Breast epithelium (tissue), 4 donors: ENCODE results near the gene KHDC4. TPM values are rescaled to one million over a fixed set of nuclear protein-coding genes. Genes with fewer than 3 reads are reported as not detected.

Source experiments
- DNase-seq, 2 donors: peaks; one replicate each; pipeline ENCODE4 v3.0.0-alpha.2; 2019; ENCODE audit warnings: low spot score in 2 of 2
- H3K27ac ChIP-seq, 2 donors: fragments of 200-600 bp; sonication (generic) in 1 of 2; one replicate each; pipeline ENCODE4 v1.5.1; 2016 to 2019; ENCODE audit warnings: mild to moderate bottlenecking in 1 of 2
- H3K27me3 ChIP-seq, 2 donors: fragments of 200-600 bp; sonication (generic) in 1 of 2; one replicate each; pipeline versions ENCODE4 v1.5.1 to v1.6.0; 2017 to 2019; ENCODE audit warnings: control low read depth in 1 of 2, mild to moderate bottlenecking in 1 of 2
- H3K36me3 ChIP-seq: fragments of 200-600 bp; one replicate; pipeline ENCODE4 v1.5.1; 2019
- H3K4me1 ChIP-seq, 2 donors: fragments of 200-600 bp; sonication (generic); one replicate each; pipeline ENCODE4 v1.5.1; 2016 to 2019; ENCODE audit warnings: control low read depth in 1 of 2
- H3K4me3 ChIP-seq, 3 donors: fragments of 200-600 bp; sonication (generic); 1 replicate in 2 of 3; 2 replicates in 1 of 3; pipeline ENCODE4 v1.5.1; 2016 to 2019; ENCODE audit warnings: mild to moderate bottlenecking in 3 of 3, moderate library complexity in 2 of 3
- H3K9me3 ChIP-seq, 2 donors: fragments of 200-600 bp; sonication (generic) in 1 of 2; one replicate each; pipeline ENCODE4 v1.5.1; 2016 to 2019; ENCODE audit warnings: control low read depth in 1 of 2
- POLR2A ChIP-seq: fragments of 450-650 bp; IDR thresholded peaks from one replicate; pipeline ENCODE4 v1.6.1; 2016; ENCODE audit warnings: antibody characterized with exemption, mild to moderate bottlenecking, moderate library complexity
- POLR2AphosphoS5 ChIP-seq, 3 donors: sonication (generic); formaldehyde crosslinking; IDR thresholded peaks; one replicate each; pipeline ENCODE4 v1.6.1; 2017; ENCODE audit warnings: antibody characterized with exemption in 3 of 3
- intact Hi-C: fragments of 100-400 bp; cut with DNase I; formaldehyde crosslinking; loops from one replicate; pipeline ENCODE4 v1.15.1; 2023; ENCODE audit warnings: low total_unique reads
- total RNA-seq, 3 donors: library from RNA; depleted of rRNA; stranded (reverse); fragments of >200 nt; gene quantifications; one replicate each; pipeline ENCODE4 v1.1.0, GENCODE V29; 2016
- TF ChIP-seq, protein P1 (sequence below), 3 donors: fragments of 450-650 bp; IDR thresholded peaks; one replicate each; pipeline ENCODE4 v1.5.1; 2016 to 2017; ENCODE audit warnings: antibody characterized with exemption in 3 of 3, mild to moderate bottlenecking in 3 of 3, moderate library complexity in 3 of 3

The KHDC4 gene
- total RNA-seq, 3 donors from 2014 or later, result 52.0 to 81.5 (median 64.2) TPM

DNA sequence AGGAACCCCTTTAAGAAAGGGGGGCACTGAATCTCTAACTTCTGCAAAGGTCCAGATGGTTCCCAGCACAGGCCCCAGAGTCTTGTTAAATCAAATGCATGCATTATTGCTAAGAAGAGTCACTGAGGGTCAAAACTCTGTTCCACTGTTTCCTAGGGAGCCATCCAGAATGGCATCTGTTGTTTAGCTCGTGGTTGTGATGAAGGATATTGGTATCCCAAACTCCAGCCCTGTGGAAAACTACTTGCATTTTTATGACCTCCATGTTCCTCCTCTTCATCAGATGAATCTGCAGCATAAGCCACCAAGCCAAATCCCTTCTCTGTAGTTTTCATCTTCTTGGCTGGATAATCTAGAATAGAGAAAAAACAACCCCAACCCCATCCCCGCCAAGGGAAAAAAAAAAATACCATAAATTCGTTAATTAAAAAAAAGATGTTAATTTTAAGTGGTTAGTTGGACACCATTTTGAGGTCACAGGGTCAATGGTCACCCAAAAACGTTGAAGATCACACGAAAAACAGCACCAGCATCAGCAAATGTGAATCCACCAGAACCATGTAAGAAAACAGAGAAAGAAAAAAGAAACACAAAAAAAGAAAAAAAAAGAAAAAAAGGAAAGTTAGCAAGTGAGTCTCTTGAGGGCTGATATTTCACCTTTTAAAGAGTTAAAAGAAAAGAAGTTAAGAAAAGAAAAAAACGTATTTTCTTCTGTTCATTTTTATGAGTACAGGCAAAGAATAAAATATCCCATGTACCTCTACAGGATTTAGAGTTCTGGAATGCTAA, 20.1 kb downstream of the KHDC4 start:
- no peak overlapping the region for H3K27ac ChIP-seq
- no peaks in the 10 kb centered on the region for H3K27me3 ChIP-seq
- no peaks in the 10 kb centered on the region for H3K9me3 ChIP-seq
- no peak for TF ChIP-seq POLR2AphosphoS5 (IDR thresholded peaks at IDR 0.05)
- no peak for TF ChIP-seq POLR2A
- TF ChIP-seq, protein P1, sequence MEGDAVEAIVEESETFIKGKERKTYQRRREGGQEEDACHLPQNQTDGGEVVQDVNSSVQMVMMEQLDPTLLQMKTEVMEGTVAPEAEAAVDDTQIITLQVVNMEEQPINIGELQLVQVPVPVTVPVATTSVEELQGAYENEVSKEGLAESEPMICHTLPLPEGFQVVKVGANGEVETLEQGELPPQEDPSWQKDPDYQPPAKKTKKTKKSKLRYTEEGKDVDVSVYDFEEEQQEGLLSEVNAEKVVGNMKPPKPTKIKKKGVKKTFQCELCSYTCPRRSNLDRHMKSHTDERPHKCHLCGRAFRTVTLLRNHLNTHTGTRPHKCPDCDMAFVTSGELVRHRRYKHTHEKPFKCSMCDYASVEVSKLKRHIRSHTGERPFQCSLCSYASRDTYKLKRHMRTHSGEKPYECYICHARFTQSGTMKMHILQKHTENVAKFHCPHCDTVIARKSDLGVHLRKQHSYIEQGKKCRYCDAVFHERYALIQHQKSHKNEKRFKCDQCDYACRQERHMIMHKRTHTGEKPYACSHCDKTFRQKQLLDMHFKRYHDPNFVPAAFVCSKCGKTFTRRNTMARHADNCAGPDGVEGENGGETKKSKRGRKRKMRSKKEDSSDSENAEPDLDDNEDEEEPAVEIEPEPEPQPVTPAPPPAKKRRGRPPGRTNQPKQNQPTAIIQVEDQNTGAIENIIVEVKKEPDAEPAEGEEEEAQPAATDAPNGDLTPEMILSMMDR (IDR thresholded peaks at IDR 0.05), result no peak
- H3K4me1 ChIP-seq, result no peaks in the 10 kb centered on the region
- no peak for DNase-seq
- H3K4me3 ChIP-seq, result no peak overlapping the region
- peaks cover 8% of the 10 kb centered on the region for H3K36me3 ChIP-seq
- intact Hi-C loops, result no loop called here

DNA sequence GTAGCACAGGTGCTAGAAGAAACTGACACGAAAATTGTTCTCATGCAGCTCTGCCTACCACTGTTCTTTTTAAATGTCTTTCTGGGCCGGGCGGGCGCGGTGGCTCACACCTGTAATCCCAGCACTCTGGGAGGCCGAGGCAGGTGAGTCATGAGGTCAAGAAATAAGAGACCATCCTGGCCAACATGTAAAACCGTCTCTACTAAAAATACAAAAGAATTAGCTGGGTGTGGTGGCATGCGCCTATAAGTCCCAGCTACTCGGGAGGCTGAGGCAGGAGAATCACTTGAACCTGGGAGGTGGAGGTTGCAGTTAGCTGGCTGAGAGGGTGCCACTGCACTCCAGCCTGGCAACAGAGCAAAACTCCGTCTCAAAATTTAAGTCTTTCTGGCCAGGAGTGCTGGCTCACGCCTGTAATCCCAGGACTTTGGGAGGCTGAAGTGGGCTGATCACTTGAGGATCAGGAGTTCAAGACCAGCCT, 22.1 kb downstream of the KHDC4 start:
- H3K36me3 ChIP-seq, result no peaks in the 10 kb centered on the region
- peak overlapping the region; percentile 96 to 97 for H3K27ac ChIP-seq
- intact Hi-C loops, result no loop called here
- no peaks in the 10 kb centered on the region for H3K9me3 ChIP-seq
- no peak for TF ChIP-seq POLR2AphosphoS5 (IDR thresholded peaks at IDR 0.05)
- TF ChIP-seq, protein P1 (IDR thresholded peaks at IDR 0.05), result no peak
- no peak for TF ChIP-seq POLR2A
- DNase-seq, result no peak
- no peaks in the 10 kb centered on the region for H3K27me3 ChIP-seq
- H3K4me1 ChIP-seq, result no peaks in the 10 kb centered on the region
- no peak overlapping the region for H3K4me3 ChIP-seq

DNA sequence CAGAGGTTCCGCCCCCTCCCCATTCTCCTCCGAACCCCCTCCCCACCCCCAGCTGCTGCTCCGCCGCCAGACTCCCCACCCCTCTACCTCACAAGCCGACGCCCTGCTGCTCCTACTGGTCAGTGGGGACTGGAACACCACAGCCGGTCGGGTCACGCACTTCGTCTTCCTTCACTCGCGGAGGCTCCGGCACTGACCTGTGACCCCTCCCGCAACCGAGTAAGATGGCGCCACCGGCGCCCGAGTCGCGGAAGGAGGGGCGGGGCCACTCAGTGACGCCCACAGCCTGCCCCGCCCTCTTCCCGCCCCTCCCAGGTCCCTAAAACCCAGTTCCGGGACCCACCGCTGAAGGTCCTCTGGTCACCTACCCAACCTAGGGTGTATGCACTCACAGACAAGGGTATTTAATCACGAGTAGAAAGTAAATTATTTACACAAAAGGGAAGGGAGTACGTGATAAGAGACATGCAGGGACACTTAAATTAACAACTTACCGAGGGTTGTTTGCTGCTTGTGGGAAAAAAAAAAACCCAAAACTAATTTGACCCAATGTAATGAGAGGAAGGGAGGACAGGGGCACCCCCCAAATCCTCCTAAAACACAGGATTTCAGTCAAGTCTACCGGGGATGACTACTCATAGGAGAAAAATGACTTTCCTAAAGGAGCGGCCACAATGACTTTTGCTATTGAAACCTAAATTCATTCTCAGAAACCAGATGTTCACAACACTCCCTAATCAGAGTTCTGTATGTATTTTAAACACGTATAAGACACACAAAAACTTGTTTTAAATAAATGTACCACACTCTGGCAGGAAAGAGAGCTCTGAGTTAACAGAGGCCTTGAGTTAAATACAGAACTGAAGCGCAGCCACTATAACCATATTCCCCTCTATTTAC, 22.8 kb downstream of the KHDC4 start, which contains the start of gene RIT1:
Gene RIT1 (minus strand): TSS at position 194 of the 900 bp plus-strand sequence. CDS start 588 bp downstream, outside the sequence.
- TF ChIP-seq POLR2A, result no peak
- TF ChIP-seq POLR2AphosphoS5 (IDR thresholded peaks at IDR 0.05), result peak; percentile 44 to 88 (median 60)
- TF ChIP-seq, protein P1 (IDR thresholded peaks at IDR 0.05), result peak in 1 of 3 donors; percentile 39
- peak; percentile 76 to 79 for DNase-seq
- peak within 1 kb of the TSS; percentile 96 to 97 for H3K27ac ChIP-seq
- H3K27me3 ChIP-seq, result no peaks in the 10 kb centered on the region
- H3K9me3 ChIP-seq, result no peaks in the 10 kb centered on the region
- H3K4me3 ChIP-seq, result peak within 1 kb of the TSS; percentile 70 to 90 (median 85)
- intact Hi-C loops, result no loop called here
- no peaks in the 10 kb centered on the region for H3K4me1 ChIP-seq
- no peaks in the 10 kb centered on the region for H3K36me3 ChIP-seq

DNA sequence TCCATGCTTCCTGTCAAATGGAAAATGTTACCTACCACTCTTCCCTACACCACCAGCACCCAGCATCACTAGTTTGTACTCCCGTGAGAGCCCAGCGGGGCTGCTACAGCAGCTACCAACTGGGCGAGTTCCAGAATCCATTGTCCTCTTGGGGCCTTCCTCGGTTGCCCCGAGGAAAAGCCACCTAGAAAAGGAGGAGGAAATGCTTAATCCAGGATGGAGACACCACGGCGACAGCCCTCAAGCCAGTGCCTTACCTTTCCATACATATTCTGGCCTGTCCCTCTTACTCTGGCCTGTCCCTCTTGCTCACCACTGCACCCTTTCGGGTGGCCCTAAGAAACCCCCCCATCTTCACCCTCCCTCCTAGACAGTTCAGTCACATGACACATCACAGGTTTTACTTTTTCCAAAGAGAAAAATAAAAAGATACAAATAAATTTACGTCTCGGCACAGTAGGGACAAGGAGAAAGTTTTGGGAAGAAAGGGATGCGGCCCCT, 23.5 kb downstream of the KHDC4 start:
- H3K4me3 ChIP-seq, result peak overlapping the region; percentile 70 to 90 (median 85)
- H3K4me1 ChIP-seq, result no peaks in the 10 kb centered on the region
- intact Hi-C loops, result no loop called here
- peak overlapping the region; percentile 96 to 97 for H3K27ac ChIP-seq
- DNase-seq, result no peak
- no peaks in the 10 kb centered on the region for H3K36me3 ChIP-seq
- no peaks in the 10 kb centered on the region for H3K27me3 ChIP-seq
- H3K9me3 ChIP-seq, result no peaks in the 10 kb centered on the region
- TF ChIP-seq POLR2A (no peak), POLR2AphosphoS5 (IDR thresholded peaks at IDR 0.05) (no peak)
- TF ChIP-seq, protein P1 (IDR thresholded peaks at IDR 0.05), result no peak
